Measurements from ENCODE around the gene TBC1D5. TPM values are rescaled to one million over a fixed set of nuclear protein-coding genes. Genes with fewer than 3 reads are reported as not detected.

Gene TBC1D5
- total and polyA plus RNA-seq, 2 of the 4 experiments (the other 2 are of a cell fraction): 16.4 to 57.0 TPM

DNA sequence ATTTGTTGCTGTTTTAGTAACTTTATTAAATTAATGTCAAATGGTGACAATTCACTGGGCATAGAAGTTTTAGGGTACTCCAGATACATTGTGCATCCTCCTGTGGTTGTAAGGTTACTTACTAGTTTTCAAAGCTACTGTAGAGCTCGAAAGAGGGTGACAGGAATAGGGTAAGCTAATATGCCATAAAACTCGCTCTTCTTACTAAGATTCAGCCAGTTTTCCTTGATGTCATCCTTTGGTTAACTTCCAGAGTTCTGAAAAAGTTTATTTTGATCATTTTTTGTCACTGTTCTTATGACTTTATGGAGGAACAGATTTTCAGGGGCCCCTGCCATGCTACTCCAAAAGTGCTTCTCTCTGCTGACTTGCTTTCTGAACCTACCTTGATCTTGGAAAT lies 522.8 kb downstream of the TBC1D5 start:
- H2AK9ac ChIP-seq (replicated peaks; ENCODE audit: low read depth, low read length, poor library complexity): no peak overlapping the region
- H3K27ac ChIP-seq (ENCODE audit: insufficient read depth, low read length): no peak overlapping the region
- ATAC-seq (ENCODE audit: low read depth): no peak
- H3K4me1 ChIP-seq (ENCODE audit: control insufficient read depth, insufficient read depth, low read length): no peaks in the 10 kb centered on the region
- H2BK20ac ChIP-seq (ENCODE audit: low read depth, low read length): no peak overlapping the region
- no peak for DNase-seq
- H2AFZ ChIP-seq (replicated peaks; ENCODE audit: low read length, poor library complexity): no peak overlapping the region
- H2AK5ac ChIP-seq (ENCODE audit: low read depth, low read length): no peak overlapping the region
- no peaks in the 10 kb centered on the region for H3K9me3 ChIP-seq (ENCODE audit: control insufficient read depth, insufficient read depth, low read length)
- H3K36me3 ChIP-seq (ENCODE audit: control insufficient read depth, insufficient read depth, low read length): no peaks in the 10 kb centered on the region
- BruUV-seq (replicated peaks): no TSS peak
- H2BK5ac ChIP-seq (ENCODE audit: low read depth, low read length, poor library complexity, severe bottlenecking): no peak overlapping the region
- H3K9ac ChIP-seq (ENCODE audit: low read depth, low read length): no peak overlapping the region
- no peak overlapping the region for H3K4ac ChIP-seq (ENCODE audit: low read depth, low read length)
- H3K56ac ChIP-seq (ENCODE audit: extremely low read depth, insufficient read depth, low read length): no peak overlapping the region
- TF ChIP-seq, protein P1, sequence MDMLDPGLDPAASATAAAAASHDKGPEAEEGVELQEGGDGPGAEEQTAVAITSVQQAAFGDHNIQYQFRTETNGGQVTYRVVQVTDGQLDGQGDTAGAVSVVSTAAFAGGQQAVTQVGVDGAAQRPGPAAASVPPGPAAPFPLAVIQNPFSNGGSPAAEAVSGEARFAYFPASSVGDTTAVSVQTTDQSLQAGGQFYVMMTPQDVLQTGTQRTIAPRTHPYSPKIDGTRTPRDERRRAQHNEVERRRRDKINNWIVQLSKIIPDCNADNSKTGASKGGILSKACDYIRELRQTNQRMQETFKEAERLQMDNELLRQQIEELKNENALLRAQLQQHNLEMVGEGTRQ (IDR thresholded peaks at IDR 0.05; ENCODE audit: low read depth, low read length): no peak
- TF ChIP-seq MAZ (IDR thresholded peaks at IDR 0.05; ENCODE audit: borderline replicate concordance, low read depth, low read length): no peak
- no peak for TF ChIP-seq RCOR1 (IDR thresholded peaks at IDR 0.05; ENCODE audit: insufficient replicate concordance, low read length)
- TF ChIP-seq RAD21 (IDR thresholded peaks at IDR 0.05; ENCODE audit: low read length): no peak
- TF ChIP-seq FOS (IDR thresholded peaks at IDR 0.05; ENCODE audit: low read depth, low read length): no peak
- H2BK15ac ChIP-seq (ENCODE audit: low read depth, low read length): no peak overlapping the region
- no peak overlapping the region for H3K4me2 ChIP-seq (ENCODE audit: low read depth, low read length)
- POLR2A ChIA-PET (ENCODE audit: unreplicated experiment): no interaction called here
- H4K91ac ChIP-seq (ENCODE audit: insufficient read depth, low read depth, low read length): no peak overlapping the region
- 100% methylated on average over 1 of the region's 2 CpGs; no CpG with 5 or more reads in 1 of the 2 experiments for WGBS, 2 experiments (ENCODE audit: extremely low coverage in 2 of 2, insufficient read length in 1 of 2)
- intact Hi-C loops (cut with micrococcal nuclease): no loop called here
- no peaks in the 10 kb centered on the region for H4K20me1 ChIP-seq (ENCODE audit: insufficient read depth, low read length)
- H3K27me3 ChIP-seq (ENCODE audit: control insufficient read depth, insufficient read depth, low read length): no peaks in the 10 kb centered on the region
- in situ Hi-C loops (cut with MboI; ENCODE audit: low sequenced_read_pairs): no loop called here
- H3K18ac ChIP-seq (ENCODE audit: low read depth, low read length): no peak overlapping the region
- no peak overlapping the region for H3K14ac ChIP-seq (replicated peaks; ENCODE audit: low read depth, low read length)
- no peaks in the 10 kb centered on the region for H3K79me1 ChIP-seq (ENCODE audit: low read depth in 1 of 2, low read length in 2 of 2)
- H3K9me1 ChIP-seq (ENCODE audit: insufficient read depth, low read length): no peaks in the 10 kb centered on the region
- dilution Hi-C loops (cut with HindIII; ENCODE audit: low sequenced_read_pairs, unreplicated experiment): no loop called here
- H2BK120ac ChIP-seq (ENCODE audit: low read depth, low read length): no peak overlapping the region
- no peak overlapping the region for H4K8ac ChIP-seq (ENCODE audit: low read depth in 2 of 2, low read length in 2 of 2)
- H3K4me3 ChIP-seq (ENCODE audit: insufficient read depth, low read depth, low read length): no peak overlapping the region
- no peak overlapping the region for H3K23ac ChIP-seq (ENCODE audit: low read depth, low read length)
- CTCF ChIA-PET: interaction anchor here (0.7 kb wide), 1 partner anchor 98 kb away, joined by 4 read pairs; no protein-coding TSS in a partner anchor
- H4K5ac ChIP-seq (ENCODE audit: low read depth, low read length): no peak overlapping the region

Data from IMR-90 (cell line).